ENCODE results near the gene MCC.

The MCC gene

GRCh38 chr5:113319256-113320053 lies 168.8 kb downstream of the MCC start:
- no peak for DNase-seq (ENCODE audit: low spot score)

- no peak for DNase-seq (ENCODE audit: low spot score)
Measured at GRCh38 chr5:113317636-113318035, 170.6 kb downstream of the MCC start.

- no peak for DNase-seq (ENCODE audit: low spot score)
Measured at GRCh38 chr5:113311301-113311700, 177.0 kb downstream of the MCC start.

GRCh38 chr5:113302120-113302519 lies 186.1 kb downstream of the MCC start:
- no peak for DNase-seq (ENCODE audit: low spot score)

- no peak for DNase-seq (ENCODE audit: low spot score)
Measured at GRCh38 chr5:113299591-113299990, 188.7 kb downstream of the MCC start.

GRCh38 chr5:113296676-113297075 lies 191.6 kb downstream of the MCC start:
- no peak for DNase-seq (ENCODE audit: low spot score)

GRCh38 chr5:113295111-113295539 lies 193.1 kb downstream of the MCC start:
- DNase-seq (ENCODE audit: low spot score) = no peak

- DNase-seq (ENCODE audit: low spot score) = peak; percentile 79
Measured at GRCh38 chr5:113294311-113295110, 193.7 kb downstream of the MCC start.

GRCh38 chr5:113293975-113294310 lies 194.3 kb downstream of the MCC start:
- DNase-seq (ENCODE audit: low spot score) = no peak

GRCh38 chr5:113293068-113293974 lies 194.9 kb downstream of the MCC start:
- no peak for DNase-seq (ENCODE audit: low spot score)

GRCh38 chr5:113292462-113292861 lies 195.8 kb downstream of the MCC start:
- no peak for DNase-seq (ENCODE audit: low spot score)

GRCh38 chr5:113283558-113283957 lies 204.7 kb downstream of the MCC start:
- no peak for DNase-seq (ENCODE audit: low spot score)

- DNase-seq (ENCODE audit: low spot score) = no peak
Measured at GRCh38 chr5:113282472-113282871, 205.8 kb downstream of the MCC start.

- DNase-seq (ENCODE audit: low spot score) = no peak
Measured at GRCh38 chr5:113281194-113281593, 207.1 kb downstream of the MCC start.

- no peak for DNase-seq (ENCODE audit: low spot score)
Measured at GRCh38 chr5:113280541-113280940, 207.7 kb downstream of the MCC start.

GRCh38 chr5:113278976-113279375 lies 209.3 kb downstream of the MCC start:
- no peak for DNase-seq (ENCODE audit: low spot score)

- DNase-seq (ENCODE audit: low spot score) = no peak
Measured at GRCh38 chr5:113276493-113276892, 211.8 kb downstream of the MCC start.

GRCh38 chr5:113276001-113276400 lies 212.3 kb downstream of the MCC start:
- no peak for DNase-seq (ENCODE audit: low spot score)

GRCh38 chr5:113274836-113275414 lies 213.3 kb downstream of the MCC start:
- no peak for DNase-seq (ENCODE audit: low spot score)

- no peak for DNase-seq (ENCODE audit: low spot score)
Measured at GRCh38 chr5:113273948-113274347, 214.3 kb downstream of the MCC start.

- no peak for DNase-seq (ENCODE audit: low spot score)
Measured at GRCh38 chr5:113271745-113272454, 216.4 kb downstream of the MCC start.
